Aorta (tissue), 5 donors: Measurements from ENCODE around the gene PCDH11X. TPM values are rescaled to one million over a fixed set of nuclear protein-coding genes. Genes with fewer than 3 reads are reported as not detected.
"Not testable (repeated sequence)": the region's sequence is repeated elsewhere in the genome, so short reads cannot be mapped to it uniquely, and the experiment has no call there.

Experiments
- ATAC-seq: fragments of 200-7000 bp; cut with Tn5 transposase; one replicate; pipeline ENCODE4 v1.9.1; 2022; ENCODE audit warnings: moderate library complexity; ENCODE audit not compliant: low FRiP score
- DNase-seq, 2 donors: peaks; one replicate each; pipeline ENCODE4 v3.0.0-alpha.2; 2020
- H3K27ac ChIP-seq, 2 donors: one replicate each; pipeline ENCODE4 v1.5.1; 2013; ENCODE audit warnings: low read length in 2 of 2, mild to moderate bottlenecking in 2 of 2, moderate library complexity in 2 of 2, control low read depth in 1 of 2, inconsistent platforms in 1 of 2, low read depth in 1 of 2
- H3K27me3 ChIP-seq, 2 donors: one replicate each; pipeline ENCODE4 v1.6.1; 2013; ENCODE audit warnings: control low read depth in 1 of 2, low read length in 1 of 2, mild to moderate bottlenecking in 1 of 2, moderate library complexity in 1 of 2; ENCODE audit not compliant: insufficient read depth in 2 of 2, control insufficient read depth in 1 of 2
- H3K36me3 ChIP-seq, 2 donors: one replicate each; pipeline ENCODE4 v1.6.1; 2013; ENCODE audit warnings: control low read depth in 1 of 2, low read length in 1 of 2, mild to moderate bottlenecking in 1 of 2; ENCODE audit not compliant: insufficient read depth in 2 of 2, control insufficient read depth in 1 of 2
- H3K4me1 ChIP-seq, 2 donors: one replicate each; pipeline ENCODE4 v1.6.1; 2013; ENCODE audit warnings: low read length in 2 of 2, control low read depth in 1 of 2, mild to moderate bottlenecking in 1 of 2, moderate library complexity in 1 of 2; ENCODE audit not compliant: insufficient read depth in 2 of 2, control insufficient read depth in 1 of 2
- H3K4me3 ChIP-seq, 2 donors: one replicate each; pipeline ENCODE4 v1.5.1; 2013; ENCODE audit warnings: low read length in 2 of 2, control low read depth in 1 of 2, mild to moderate bottlenecking in 1 of 2
- H3K9me3 ChIP-seq: one replicate; pipeline ENCODE4 v1.6.1; 2013; ENCODE audit warnings: mild to moderate bottlenecking, low read length; ENCODE audit not compliant: control insufficient read depth
- WGBS, 2 donors: extraction: QIAGEN DNeasy Blood & Tissue Kit; methylation state at CpG; one replicate each; pipeline ENCODE4 v1.1.7; 2013; 5-methylcytosine and 5-hydroxymethylcytosine counted together
- intact Hi-C, 2 donors: fragments of 100-400 bp; cut with DNase I; formaldehyde crosslinking; loops; one replicate each; pipeline versions ENCODE4 v1.14.2 to v1.15.0; 2022
- long read RNA-seq, 2 donors: library from polyadenylated mRNA; unstranded; transcript quantifications; one replicate each; pipeline ENCODE4 v2.0.0, GENCODE V29; 2020 to 2021
- polyA plus RNA-seq, 2 donors: library from polyadenylated mRNA; stranded (reverse); fragments of 200-250 nt; gene quantifications; one replicate each; pipeline ENCODE4 v1.2.3, GENCODE V29; 2013
- total RNA-seq, 2 donors: library from RNA; stranded (reverse); fragmentation: NEBNext Ultra II Directional; extraction: Animal tissue kit (Norgen Biotek cat#: 25700); gene quantifications; one replicate each; pipeline ENCODE4 v1.2.1, GENCODE V29; 2021
- donor health status: healthy with polysubstance abuse.
- donor health status: Bipolar disorder and iron deficiency.
- donor health status: DM: no; HTN: no; CAD: no.
- donor health status: DM: no; HTN: no; CAD: no.
- donor health status: DM: yes; HTN: yes; CAD: no.

PCDH11X gene, protein sequence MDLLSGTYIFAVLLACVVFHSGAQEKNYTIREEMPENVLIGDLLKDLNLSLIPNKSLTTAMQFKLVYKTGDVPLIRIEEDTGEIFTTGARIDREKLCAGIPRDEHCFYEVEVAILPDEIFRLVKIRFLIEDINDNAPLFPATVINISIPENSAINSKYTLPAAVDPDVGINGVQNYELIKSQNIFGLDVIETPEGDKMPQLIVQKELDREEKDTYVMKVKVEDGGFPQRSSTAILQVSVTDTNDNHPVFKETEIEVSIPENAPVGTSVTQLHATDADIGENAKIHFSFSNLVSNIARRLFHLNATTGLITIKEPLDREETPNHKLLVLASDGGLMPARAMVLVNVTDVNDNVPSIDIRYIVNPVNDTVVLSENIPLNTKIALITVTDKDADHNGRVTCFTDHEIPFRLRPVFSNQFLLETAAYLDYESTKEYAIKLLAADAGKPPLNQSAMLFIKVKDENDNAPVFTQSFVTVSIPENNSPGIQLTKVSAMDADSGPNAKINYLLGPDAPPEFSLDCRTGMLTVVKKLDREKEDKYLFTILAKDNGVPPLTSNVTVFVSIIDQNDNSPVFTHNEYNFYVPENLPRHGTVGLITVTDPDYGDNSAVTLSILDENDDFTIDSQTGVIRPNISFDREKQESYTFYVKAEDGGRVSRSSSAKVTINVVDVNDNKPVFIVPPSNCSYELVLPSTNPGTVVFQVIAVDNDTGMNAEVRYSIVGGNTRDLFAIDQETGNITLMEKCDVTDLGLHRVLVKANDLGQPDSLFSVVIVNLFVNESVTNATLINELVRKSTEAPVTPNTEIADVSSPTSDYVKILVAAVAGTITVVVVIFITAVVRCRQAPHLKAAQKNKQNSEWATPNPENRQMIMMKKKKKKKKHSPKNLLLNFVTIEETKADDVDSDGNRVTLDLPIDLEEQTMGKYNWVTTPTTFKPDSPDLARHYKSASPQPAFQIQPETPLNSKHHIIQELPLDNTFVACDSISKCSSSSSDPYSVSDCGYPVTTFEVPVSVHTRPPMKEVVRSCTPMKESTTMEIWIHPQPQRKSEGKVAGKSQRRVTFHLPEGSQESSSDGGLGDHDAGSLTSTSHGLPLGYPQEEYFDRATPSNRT (N-terminal part only)
- total RNA-seq (1 to 10 TPM; 3.4 to 3.6 TPM), polyA plus RNA-seq (1 to 10 TPM in 1 of 2 donors, under 1 TPM in 1; 0.23 to 1.1 TPM)
- long read RNA-seq, donor 1, partial matches to known transcripts = 2 of 6 reads
- long read RNA-seq, donor 1, other reads (novel, unspliced or antisense) = 4 of 6 reads
- long read RNA-seq, donor 2, partial matches to known transcripts = 1 of 11 reads
- long read RNA-seq, donor 2, other reads (novel, unspliced or antisense) = 10 of 11 reads

DNA sequence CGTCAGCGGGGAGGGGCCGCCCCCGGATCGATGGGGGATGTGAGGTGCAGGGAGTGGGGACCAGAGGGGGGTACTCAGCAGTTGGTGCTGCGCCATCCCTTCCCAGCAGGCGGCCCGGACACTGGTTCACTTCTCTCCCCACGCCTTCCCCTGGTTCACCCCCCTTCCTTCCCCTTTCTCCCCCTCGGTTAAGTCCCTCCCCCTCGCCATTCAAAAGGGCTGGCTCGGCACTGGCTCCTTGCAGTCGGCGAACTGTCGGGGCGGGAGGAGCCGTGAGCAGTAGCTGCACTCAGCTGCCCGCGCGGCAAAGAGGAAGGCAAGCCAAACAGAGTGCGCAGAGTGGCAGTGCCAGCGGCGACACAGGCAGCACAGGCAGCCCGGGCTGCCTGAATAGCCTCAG is at the start of gene PCDH11X:
PCDH11X (plus strand) TSS at position 241 of the 400 bp plus-strand sequence. CDS start 56,130 bp downstream, outside the sequence.
- H3K27ac ChIP-seq = peak within 1 kb of the TSS in 1 of 2 donors; percentile 17
- WGBS, 2 donors = 1% methylated on average over 9 to 12 of the region's 24 CpGs
- H3K4me3 ChIP-seq, intact Hi-C loops, H3K9me3 ChIP-seq, H3K27me3 ChIP-seq, H3K36me3 ChIP-seq, H3K4me1 ChIP-seq: not testable (repeated sequence)
- ATAC-seq (peak; percentile 57), DNase-seq (peak; percentile 53 to 74)

DNA sequence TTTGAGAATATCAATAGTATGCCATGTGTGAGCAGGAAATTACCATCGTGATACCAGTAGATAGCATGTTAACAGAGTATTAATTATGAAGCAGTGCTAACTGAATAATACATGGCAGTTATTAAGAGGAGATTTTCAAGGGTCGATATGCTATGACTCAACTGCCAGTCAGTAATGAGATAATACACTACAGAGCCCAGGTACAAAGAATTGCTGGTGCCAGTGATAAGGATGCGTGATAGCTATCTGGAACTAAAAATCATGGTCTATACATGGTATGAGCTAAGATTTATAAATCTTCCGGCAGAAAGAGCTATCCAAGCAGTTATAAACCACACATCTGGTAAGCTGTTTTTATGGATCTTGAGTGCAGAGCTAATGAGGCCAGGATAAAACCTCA is 31.7 kb upstream of the PCDH11X start:
- 47 to 55% methylated on average over 1 of the region's 4 CpGs for WGBS, 2 donors
- H3K4me3 ChIP-seq, H3K27ac ChIP-seq, H3K36me3 ChIP-seq, H3K27me3 ChIP-seq, H3K9me3 ChIP-seq, intact Hi-C loops, DNase-seq, H3K4me1 ChIP-seq, ATAC-seq: not testable (repeated sequence)

GRCh38 chrX:91753022-91753421 is 26.2 kb upstream of the PCDH11X start:
- DNase-seq, H3K36me3 ChIP-seq, H3K4me3 ChIP-seq, ATAC-seq, H3K4me1 ChIP-seq, H3K27me3 ChIP-seq, H3K27ac ChIP-seq, H3K9me3 ChIP-seq, intact Hi-C loops: not testable (repeated sequence)
- 69 to 89% methylated on average over 17 of the region's 17 CpGs for WGBS, 2 donors

- DNase-seq, ATAC-seq: not testable (repeated sequence)
Observed at GRCh38 chrX:91770619-91771488, 8.3 kb upstream of the PCDH11X start.

DNA sequence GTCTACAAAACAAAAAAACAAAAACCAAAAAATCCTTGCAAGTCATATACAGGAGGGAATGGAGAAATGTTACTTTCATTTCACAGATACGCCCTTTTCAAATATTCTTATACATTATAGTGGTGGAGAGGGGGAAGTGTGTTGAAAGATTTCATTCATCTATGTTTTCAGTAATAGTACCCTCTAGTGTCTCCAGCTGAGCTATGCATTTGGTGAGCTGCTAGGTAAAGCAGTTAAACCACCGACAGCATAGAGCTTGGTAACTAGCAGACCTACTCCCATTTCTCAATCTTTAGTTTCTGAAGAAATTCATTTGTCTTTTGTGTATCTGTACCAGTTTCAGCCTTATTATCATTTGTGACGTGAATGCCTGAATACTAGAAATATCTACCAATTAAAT is 5.2 kb upstream of the PCDH11X start:
- ATAC-seq, DNase-seq, intact Hi-C loops, H3K4me3 ChIP-seq, H3K4me1 ChIP-seq, H3K9me3 ChIP-seq, H3K27ac ChIP-seq, H3K27me3 ChIP-seq, H3K36me3 ChIP-seq: not testable (repeated sequence)
- WGBS, 2 donors = 16 to 49% methylated on average over 2 to 3 of the region's 3 CpGs

More at GRCh38 chrX:91770619-91771488, 8.3 kb upstream of the PCDH11X start:
- H3K27ac ChIP-seq, intact Hi-C loops, H3K9me3 ChIP-seq, H3K27me3 ChIP-seq, H3K4me1 ChIP-seq, H3K36me3 ChIP-seq, H3K4me3 ChIP-seq: not testable (repeated sequence)
- WGBS, 2 donors = 12 to 14% methylated on average over 4 to 5 of the region's 9 CpGs

- H3K27ac ChIP-seq = peak overlapping the region in 1 of 2 donors; percentile 17
- H3K4me1 ChIP-seq, H3K9me3 ChIP-seq, H3K27me3 ChIP-seq, intact Hi-C loops, DNase-seq, H3K4me3 ChIP-seq, H3K36me3 ChIP-seq, ATAC-seq: not testable (repeated sequence)
- WGBS, 2 donors = 2 to 3% methylated on average over 15 to 17 of the region's 17 CpGs
Observed at GRCh38 chrX:91780008-91780407, 833 bp downstream of the PCDH11X start.

DNA sequence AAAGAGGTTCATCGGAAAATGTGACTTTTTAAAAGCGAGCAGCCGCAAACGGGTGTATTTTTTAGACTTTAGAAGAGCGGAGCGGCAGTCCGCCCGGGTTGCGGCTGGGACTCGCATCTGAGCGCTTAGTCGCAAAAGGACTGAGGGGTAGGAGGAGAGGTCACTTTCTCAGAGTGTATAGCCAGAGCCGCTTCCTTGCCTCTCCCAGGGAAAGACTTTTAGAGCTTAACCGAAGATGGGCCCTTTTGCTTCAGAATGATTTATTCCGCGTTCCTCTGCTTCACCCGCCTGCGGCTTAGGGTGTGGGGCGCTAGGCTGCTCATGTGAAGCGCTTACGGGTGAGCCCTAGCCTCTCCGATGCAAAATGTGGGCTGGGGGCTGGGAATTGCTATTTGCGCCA is 1.5 kb downstream of the PCDH11X start:
- H3K27ac ChIP-seq, ATAC-seq, DNase-seq, H3K4me3 ChIP-seq, H3K4me1 ChIP-seq, H3K9me3 ChIP-seq, intact Hi-C loops, H3K36me3 ChIP-seq, H3K27me3 ChIP-seq: not testable (repeated sequence)
- WGBS, 2 donors = 2% methylated on average over 23 of the region's 23 CpGs
